Transverse colon (tissue), 4 donors: ENCODE results near the gene GFRA4. TPM values are rescaled to one million over a fixed set of nuclear protein-coding genes. Genes with fewer than 3 reads are reported as not detected.

Experiments
- DNase-seq: peaks from one replicate; pipeline ENCODE4 v3.0.0-alpha.2; 2019
- H3K27ac ChIP-seq, 4 donors: fragments of 200-600 bp; sonication (generic); 2 replicates each; pipeline ENCODE4 v1.5.1; 2016 to 2018; ENCODE audit warnings: inconsistent platforms in 4 of 4
- H3K27me3 ChIP-seq: fragments of 200-600 bp; sonication (generic); 2 replicates; pipeline ENCODE4 v1.5.1; 2017; ENCODE audit warnings: inconsistent platforms
- H3K36me3 ChIP-seq, 4 donors: fragments of 200-600 bp; sonication (generic); 2 replicates each; pipeline ENCODE4 v1.5.1; 2017 to 2019; ENCODE audit warnings: inconsistent platforms in 4 of 4
- H3K4me1 ChIP-seq, 4 donors: fragments of 200-600 bp; sonication (generic); 2 replicates each; pipeline ENCODE4 v1.5.1; 2017 to 2020; ENCODE audit warnings: inconsistent platforms in 4 of 4
- H3K4me3 ChIP-seq, 4 donors: fragments of 200-600 bp; sonication (generic); 1 replicate in 1 of 4; 2 replicates in 3 of 4; pipeline versions ENCODE4 v1.5.1 to v1.6.1; 2017 to 2019; ENCODE audit warnings: inconsistent platforms in 4 of 4
- H3K9me3 ChIP-seq, 2 donors: fragments of 200-600 bp; sonication (generic); 2 replicates each; pipeline ENCODE4 v1.5.1; 2017 to 2019; ENCODE audit warnings: inconsistent platforms in 2 of 2
- CTCF ChIP-seq, 5 experiments: fragments of 200-600 bp in 3 of 5; fragments of 450-650 bp in 2 of 5; sonication (generic) in 3 of 5; IDR thresholded peaks; 1 replicate in 2 of 5; 2 replicates in 3 of 5; pipeline ENCODE4 v1.5.1; 2016 to 2017; ENCODE audit warnings: antibody characterized with exemption in 5 of 5, inconsistent platforms in 3 of 5, mild to moderate bottlenecking in 2 of 5, moderate library complexity in 1 of 5
- EP300 ChIP-seq: sonication (generic); formaldehyde crosslinking; IDR thresholded peaks from one replicate; pipeline ENCODE4 v1.6.1; 2017; ENCODE audit warnings: antibody characterized with exemption, low read depth
- POLR2A ChIP-seq: fragments of 450-650 bp; IDR thresholded peaks from one replicate; pipeline ENCODE4 v1.6.1; 2016; ENCODE audit warnings: antibody characterized with exemption, mild to moderate bottlenecking, moderate library complexity
- POLR2AphosphoS5 ChIP-seq, 3 donors: sonication (generic); formaldehyde crosslinking; IDR thresholded peaks; one replicate each; pipeline ENCODE4 v1.6.1; 2016; ENCODE audit warnings: antibody characterized with exemption in 3 of 3
- WGBS, 2 donors: methylation state at CpG; one replicate each; pipeline ENCODE4 v1.1.5; 2018; ENCODE audit warnings: low coverage in 1 of 2; 5-methylcytosine and 5-hydroxymethylcytosine counted together
- in situ Hi-C, 4 donors: fragments of 200-750 bp; cut with MboI; loops; one replicate each; pipeline versions ENCODE4 v1.15.0 to v1.15.1; 2017; ENCODE audit warnings: low sequenced_read_pairs in 3 of 4, low pct_ligation_motif_present in 1 of 4, low pct_unique_long_range_greater_than_20kb in 1 of 4
- intact Hi-C: fragments of 100-400 bp; cut with DNase I; formaldehyde crosslinking; loops from one replicate; pipeline ENCODE4 v1.15.1; 2023; ENCODE audit warnings: low total_unique reads
- total RNA-seq, 4 donors: library from RNA; depleted of rRNA; stranded (reverse); fragments of >200 nt; gene quantifications; one replicate each; pipeline ENCODE4 v1.1.0, GENCODE V29; 2016

GFRA4 gene
- total RNA-seq, 4 donors from 2014 or later, result not detected

GRCh38 chr20:3645309-3646066, 17.7 kb downstream of the GFRA4 start:
- Histone ChIP-seq H3K9me3 (no peaks in the 10 kb centered on the region), H3K4me1 (no peaks in the 10 kb centered on the region), H3K27ac (no peak overlapping the region), H3K36me3 (peaks cover 0 to 5% (median 0%) of the 10 kb centered on the region in 4 donors), H3K4me3 (no peak overlapping the region), H3K27me3 (no peaks in the 10 kb centered on the region)
- in situ Hi-C loops, result no loop called here
- WGBS, 2 donors, result 93 to 94% methylated on average over 7 to 18 of the region's 20 CpGs
- intact Hi-C loops, result no loop called here
- no peak for TF ChIP-seq EP300
- TF ChIP-seq POLR2AphosphoS5 (IDR thresholded peaks at IDR 0.05), result no peak
- TF ChIP-seq CTCF (IDR thresholded peaks at IDR 0.05), result no peak
- no peak for TF ChIP-seq POLR2A
- no peak for DNase-seq

- TF ChIP-seq POLR2A, result no peak
- TF ChIP-seq POLR2AphosphoS5 (IDR thresholded peaks at IDR 0.05), result no peak
- no peak for TF ChIP-seq EP300
- no peak for TF ChIP-seq CTCF (IDR thresholded peaks at IDR 0.05)
- H3K9me3 ChIP-seq, result no peaks in the 10 kb centered on the region
- in situ Hi-C loops (no loop called here), intact Hi-C loops (no loop called here)
- no peaks in the 10 kb centered on the region for H3K4me1 ChIP-seq
- WGBS, 2 donors, result 90 to 96% methylated on average over 3 of the region's 3 CpGs
- H3K27ac ChIP-seq, result no peak overlapping the region
- no peak overlapping the region for H3K4me3 ChIP-seq
- DNase-seq, result no peak
- no peaks in the 10 kb centered on the region for H3K27me3 ChIP-seq
- H3K36me3 ChIP-seq, result no peaks in the 10 kb centered on the region
These were observed 22.9 kb downstream of the GFRA4 start for GRCh38 chr20:3640259-3640658.

- in situ Hi-C loops, result no loop called here
These were observed 27.9 kb downstream of the GFRA4 start for GRCh38 chr20:3635346-3635745.

GRCh38 chr20:3633913-3634478, 29.2 kb downstream of the GFRA4 start:
- no peak for DNase-seq
- Histone ChIP-seq H3K27me3 (no peaks in the 10 kb centered on the region), H3K4me1 (no peaks in the 10 kb centered on the region), H3K9me3 (no peaks in the 10 kb centered on the region), H3K4me3 (no peak overlapping the region), H3K36me3 (no peaks in the 10 kb centered on the region), H3K27ac (no peak overlapping the region)
- 83 to 85% methylated on average over 2 to 6 of the region's 6 CpGs for WGBS, 2 donors
- TF ChIP-seq EP300, result no peak
- no peak for TF ChIP-seq POLR2AphosphoS5 (IDR thresholded peaks at IDR 0.05)
- TF ChIP-seq CTCF (IDR thresholded peaks at IDR 0.05), result no peak
- TF ChIP-seq POLR2A, result no peak
- intact Hi-C loops, result no loop called here
- in situ Hi-C loops, result no loop called here

More at GRCh38 chr20:3635346-3635745, 27.9 kb downstream of the GFRA4 start:
- Histone ChIP-seq H3K27me3 (no peaks in the 10 kb centered on the region), H3K4me3 (no peak overlapping the region), H3K27ac (no peak overlapping the region), H3K9me3 (no peaks in the 10 kb centered on the region), H3K4me1 (no peaks in the 10 kb centered on the region), H3K36me3 (no peaks in the 10 kb centered on the region)
- 90 to 97% methylated on average over 1 of the region's 1 CpG for WGBS, 2 donors
- intact Hi-C loops, result no loop called here
- DNase-seq, result no peak
- TF ChIP-seq POLR2A (no peak), CTCF (IDR thresholded peaks at IDR 0.05) (no peak)
